GM23338 (cell line): Measurements from ENCODE around the gene PCSK6. TPM values are rescaled to one million over a fixed set of nuclear protein-coding genes. Genes with fewer than 3 reads are reported as not detected.

Experiments
- ATAC-seq: fragments of 200-7000 bp; cut with Tn5 transposase; 3 replicates; pipeline ENCODE4 v1.9.1; 2020
- DNase-seq: peaks from one replicate; pipeline ENCODE4 v3.0.0-alpha.2; 2015; ENCODE audit warnings: low spot score
- H2AFZ ChIP-seq: fragments of 200-600 bp; sonication (generic); 2 replicates; pipeline ENCODE4 v1.8.0; 2016; ENCODE audit warnings: antibody characterized with exemption, mild to moderate bottlenecking, moderate library complexity
- H3F3A ChIP-seq: fragments of 200-600 bp; sonication (generic); replicated peaks from 2 replicates; pipeline ENCODE4 v1.8.0; 2017; ENCODE audit warnings: antibody characterized with exemption, mixed run types, low read depth
- H3K27ac ChIP-seq: fragments of 200-600 bp; sonication (generic); 2 replicates; pipeline ENCODE4 v1.6.1; 2016; ENCODE audit warnings: low read depth
- H3K27me3 ChIP-seq: fragments of 200-600 bp; sonication (generic); 2 replicates; pipeline ENCODE4 v1.8.0; 2016; ENCODE audit warnings: mild to moderate bottlenecking, mixed run types, moderate library complexity; ENCODE audit not compliant: insufficient read depth
- H3K36me3 ChIP-seq: fragments of 200-600 bp; sonication (generic); 2 replicates; pipeline ENCODE4 v1.8.0; 2016; ENCODE audit warnings: mild to moderate bottlenecking; ENCODE audit not compliant: insufficient read depth
- H3K4me1 ChIP-seq: fragments of 200-600 bp; sonication (generic); 2 replicates; pipeline ENCODE4 v1.8.0; 2016; ENCODE audit warnings: mild to moderate bottlenecking, moderate library complexity; ENCODE audit not compliant: insufficient read depth
- H3K4me2 ChIP-seq: fragments of 200-600 bp; sonication (generic); 2 replicates; pipeline ENCODE4 v1.7.1; 2017; ENCODE audit warnings: mixed run types
- H3K4me3 ChIP-seq: fragments of 200-600 bp; sonication (generic); 2 replicates; pipeline ENCODE4 v1.6.1; 2016; ENCODE audit warnings: mixed run types
- H3K79me2 ChIP-seq: fragments of 200-600 bp; sonication (generic); replicated peaks from 2 replicates; pipeline ENCODE4 v1.8.0; 2017; ENCODE audit warnings: mild to moderate bottlenecking; ENCODE audit not compliant: insufficient read depth
- H3K9me2 ChIP-seq: fragments of 200-600 bp; sonication (generic); 2 replicates; pipeline ENCODE4 v1.8.0; 2017; ENCODE audit not compliant: insufficient read depth
- H4K20me1 ChIP-seq: fragments of 200-600 bp; sonication (generic); replicated peaks from 2 replicates; pipeline ENCODE4 v1.8.0; 2017; ENCODE audit warnings: mild to moderate bottlenecking; ENCODE audit not compliant: insufficient read depth
- H3K27ac Mint-ChIP-seq: 2 replicates; pipeline ENCODE4 v1.8.0; 2020; ENCODE audit warnings: inconsistent platforms, mild to moderate bottlenecking, moderate library complexity, mixed read lengths
- H3K27me3 Mint-ChIP-seq: 3 replicates; pipeline ENCODE4 v1.8.0; 2022; ENCODE audit warnings: low read depth, mild to moderate bottlenecking, moderate library complexity, mixed read lengths, inconsistent platforms; ENCODE audit not compliant: insufficient read depth, poor library complexity
- H3K36me3 Mint-ChIP-seq: 3 replicates; pipeline ENCODE4 v1.8.0; 2021; ENCODE audit warnings: low read depth, mild to moderate bottlenecking, inconsistent platforms, moderate library complexity, mixed read lengths
- H3K4me1 Mint-ChIP-seq: 3 replicates; pipeline ENCODE4 v1.8.0; 2020; ENCODE audit warnings: mild to moderate bottlenecking, inconsistent platforms, mixed read lengths
- H3K4me3 Mint-ChIP-seq: 3 replicates; pipeline ENCODE4 v1.8.0; 2021; ENCODE audit warnings: moderate library complexity, mild to moderate bottlenecking, inconsistent platforms, mixed read lengths
- H3K9me3 Mint-ChIP-seq: 3 replicates; pipeline ENCODE4 v1.8.0; 2020; ENCODE audit warnings: moderate library complexity, mild to moderate bottlenecking, inconsistent platforms, mixed read lengths
- CREB1 ChIP-seq: fragments of 250-450 bp; sonication (Bioruptor Pico); IDR thresholded peaks from 2 replicates; pipeline ENCODE4 v1.5.0; 2020; ENCODE audit warnings: low read depth, mild to moderate bottlenecking, moderate library complexity
- CTCF ChIP-seq, 2 experiments: fragments of 200-600 bp in 1 of 2; sonication (generic) in 1 of 2; conservative IDR thresholded peaks; 2 replicates each; pipeline versions ENCODE4 v1.5.1 to v1.6.1; 2016 to 2017; ENCODE audit warnings: antibody characterized with exemption in 2 of 2, low read depth in 2 of 2, mild to moderate bottlenecking in 2 of 2, moderate library complexity in 1 of 2
- ETS1 ChIP-seq: IDR thresholded peaks from 2 replicates; pipeline ENCODE4 v1.6.1; 2016; ENCODE audit warnings: antibody characterized with exemption
- EZH2 ChIP-seq: fragments of 200-600 bp; sonication (generic); IDR thresholded peaks from one replicate; pipeline ENCODE4 v1.8.0; 2017; ENCODE audit warnings: antibody characterized with exemption, mild to moderate bottlenecking, low read depth; ENCODE audit not compliant: unreplicated experiment
- EZH2phosphoT487 ChIP-seq: fragments of 200-600 bp; sonication (generic); IDR thresholded peaks from one replicate; pipeline ENCODE4 v1.8.1; 2018; ENCODE audit warnings: antibody characterized with exemption; ENCODE audit not compliant: unreplicated experiment
- JUNB ChIP-seq: IDR thresholded peaks from one replicate; pipeline ENCODE4 v1.6.1; 2016; ENCODE audit warnings: antibody characterized with exemption; ENCODE audit not compliant: unreplicated experiment
- NANOG ChIP-seq: IDR thresholded peaks from 2 replicates; pipeline ENCODE4 v1.6.1; 2016; ENCODE audit warnings: antibody characterized with exemption, borderline replicate concordance
- POLR2AphosphoS5 ChIP-seq: IDR thresholded peaks from 2 replicates; pipeline ENCODE4 v1.6.1; 2016; ENCODE audit warnings: antibody characterized with exemption, low read depth
- REST ChIP-seq: IDR thresholded peaks from one replicate; pipeline ENCODE4 v1.6.1; 2018; ENCODE audit warnings: antibody characterized with exemption; ENCODE audit not compliant: unreplicated experiment
- STAT1 ChIP-seq: IDR thresholded peaks from one replicate; pipeline ENCODE4 v1.6.1; 2016; ENCODE audit warnings: antibody characterized with exemption; ENCODE audit not compliant: unreplicated experiment
- ZNF114 ChIP-seq: fragments of 250-450 bp; sonication (Bioruptor Pico); IDR thresholded peaks from 2 replicates; pipeline ENCODE4 v1.5.0; 2020; ENCODE audit warnings: mild to moderate bottlenecking, moderate library complexity
- ZNF331 ChIP-seq: fragments of 250-450 bp; sonication (Bioruptor Pico); IDR thresholded peaks from 2 replicates; pipeline ENCODE4 v1.5.0; 2020; ENCODE audit warnings: low read depth, mild to moderate bottlenecking, moderate library complexity
- ZNF462 ChIP-seq: fragments of 250-450 bp; sonication (Bioruptor Pico); IDR thresholded peaks from 2 replicates; pipeline ENCODE4 v1.5.0; 2020; ENCODE audit warnings: mild to moderate bottlenecking, moderate library complexity
- polyA plus RNA-seq: library from polyadenylated mRNA; unstranded; fragments of >200 nt; fragmentation: Nextera tagmentation; extraction: Ambion mirVana; gene quantifications from 2 replicates; pipeline ENCODE4 v1.2.1, GENCODE V29; 2016
- total RNA-seq: library from RNA; depleted of rRNA; stranded (reverse); fragments of >200 nt; shearing (Covaris generic); gene quantifications from 2 replicates; pipeline ENCODE4 v1.2.3, GENCODE V29; 2014

Gene PCSK6
- total and polyA plus RNA-seq, 2 experiments from 2014 or later: 1.7 to 6.7 TPM

DNA sequence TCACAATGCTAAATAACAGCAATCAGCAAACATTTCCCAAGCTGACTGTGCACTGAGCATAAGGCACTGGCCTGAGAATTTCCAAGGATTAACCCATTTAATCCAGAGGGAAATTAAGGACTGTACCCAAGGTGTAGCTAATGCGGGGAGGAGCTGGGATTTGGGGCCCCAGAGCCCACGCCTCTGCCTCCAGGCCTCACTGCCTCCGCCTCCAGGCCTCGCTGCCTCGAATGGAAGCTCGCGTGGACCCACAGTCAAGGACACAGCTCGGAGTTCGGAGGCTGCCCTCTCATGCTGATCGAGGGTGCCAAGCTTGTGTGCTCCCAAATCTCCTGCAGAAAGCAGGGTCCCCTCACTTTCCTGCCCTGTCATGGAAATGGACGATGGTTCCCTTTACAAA is 118.0 kb downstream of the PCSK6 start:
- TF ChIP-seq CREB1 (no peak), STAT1 (no peak), ZNF114 (no peak), ZNF462 (CRISPR knock-in tag) (no peak), EZH2 (no peak), POLR2AphosphoS5 (no peak), ETS1 (no peak), EZH2phosphoT487 (no peak), CTCF (conservative IDR thresholded peaks at IDR 0.05; ENCODE audit: low read depth in 2 of 2) (no peak), ZNF331 (CRISPR knock-in tag) (no peak), JUNB (no peak), NANOG (no peak), REST (no peak)
- no peaks in the 10 kb centered on the region for H3K9me3 Mint-ChIP-seq
- Histone ChIP-seq H3K4me1 (peaks cover 13% of the 10 kb centered on the region), H3F3A (no peaks in the 10 kb centered on the region), H3K4me2 (no peak overlapping the region), H3K4me3 (no peak overlapping the region), H3K36me3 (no peaks in the 10 kb centered on the region), H3K27ac (no peak overlapping the region), H4K20me1 (no peaks in the 10 kb centered on the region), H3K27me3 (no peaks in the 10 kb centered on the region), H3K9me2 (no peaks in the 10 kb centered on the region), H3K79me2 (no peaks in the 10 kb centered on the region), H2AFZ (peak overlapping the region; percentile 63; the same call in 1 of the 2 replicates)
- H3K36me3 Mint-ChIP-seq: no peaks in the 10 kb centered on the region
- no peak overlapping the region for H3K27ac Mint-ChIP-seq
- no peak for DNase-seq
- no peak overlapping the region for H3K4me3 Mint-ChIP-seq
- peaks cover 1% of the 10 kb centered on the region for H3K27me3 Mint-ChIP-seq
- ATAC-seq: no peak
- H3K4me1 Mint-ChIP-seq: peaks cover 20% of the 10 kb centered on the region
